Measurements from ENCODE around the gene CAPN12.

- TF ChIP-seq TAF1 (IDR thresholded peaks at IDR 0.05; ENCODE audit: borderline replicate concordance, insufficient read depth, low read length) (no peak), POLR2AphosphoS5 (IDR thresholded peaks at IDR 0.05; ENCODE audit: low read depth, low read length) (no peak)
These were observed 20.1 kb downstream of the CAPN12 start for GRCh38 chr19:38723990-38724854.

Measured in PFSK-1 (cell line).